Heart left ventricle (tissue), 13 donors: ENCODE results near the gene EPS8L1.

Experiments
- POLR2A ChIP-seq, 2 donors: fragments of 450-650 bp; IDR thresholded peaks; one replicate each; pipeline ENCODE4 v1.6.1; 2017; ENCODE audit warnings: antibody characterized with exemption in 2 of 2, mild to moderate bottlenecking in 2 of 2, moderate library complexity in 2 of 2
- TF ChIP-seq, protein P1 (sequence below), 12 donors: fragments of 200-600 bp; sonication (generic) in 4 of 12; IDR thresholded peaks; one replicate each; pipeline versions ENCODE4 v1.5.0 to v1.8.0; 2018 to 2022; ENCODE audit warnings: antibody characterized with exemption in 12 of 12, mild to moderate bottlenecking in 5 of 12
- donor health status: ischemic (EF 13 %, LVEDD 7.1; RV severe dilation, severe dysfunction).
- donor health status: DM: no; HTN: yes; CAD: no.
- donor health status: DM: no; HTN: no; CAD: no.
- donor health status: ischemic (EF 25% LVEDD 6.9; RV normal size, moderate dysfunction).
- donor health status: ischemic (EF 25% LVEDD 5.7; RV mildly dilated, moderate dysfunction).
- donor health status: ischemic (EF 35%, LVEDD 5.7; RV mildly dilated, moderate dysfunction).
- donor health status: nonischemic (EF 11% LVEDD 7.7; RV severe dilation, severe dysfunction).
- donor health status: DM: yes; HTN: yes; CAD: no.
- donor health status: PGD.
- donor health status: ischemic (EF 29% LVEDD 5.4; RV normal size, mild dysfunction).
- donor health status: nonischemic (EF 23%, LVEDD 6.1; RV moderate dilation, normal function).

DNA sequence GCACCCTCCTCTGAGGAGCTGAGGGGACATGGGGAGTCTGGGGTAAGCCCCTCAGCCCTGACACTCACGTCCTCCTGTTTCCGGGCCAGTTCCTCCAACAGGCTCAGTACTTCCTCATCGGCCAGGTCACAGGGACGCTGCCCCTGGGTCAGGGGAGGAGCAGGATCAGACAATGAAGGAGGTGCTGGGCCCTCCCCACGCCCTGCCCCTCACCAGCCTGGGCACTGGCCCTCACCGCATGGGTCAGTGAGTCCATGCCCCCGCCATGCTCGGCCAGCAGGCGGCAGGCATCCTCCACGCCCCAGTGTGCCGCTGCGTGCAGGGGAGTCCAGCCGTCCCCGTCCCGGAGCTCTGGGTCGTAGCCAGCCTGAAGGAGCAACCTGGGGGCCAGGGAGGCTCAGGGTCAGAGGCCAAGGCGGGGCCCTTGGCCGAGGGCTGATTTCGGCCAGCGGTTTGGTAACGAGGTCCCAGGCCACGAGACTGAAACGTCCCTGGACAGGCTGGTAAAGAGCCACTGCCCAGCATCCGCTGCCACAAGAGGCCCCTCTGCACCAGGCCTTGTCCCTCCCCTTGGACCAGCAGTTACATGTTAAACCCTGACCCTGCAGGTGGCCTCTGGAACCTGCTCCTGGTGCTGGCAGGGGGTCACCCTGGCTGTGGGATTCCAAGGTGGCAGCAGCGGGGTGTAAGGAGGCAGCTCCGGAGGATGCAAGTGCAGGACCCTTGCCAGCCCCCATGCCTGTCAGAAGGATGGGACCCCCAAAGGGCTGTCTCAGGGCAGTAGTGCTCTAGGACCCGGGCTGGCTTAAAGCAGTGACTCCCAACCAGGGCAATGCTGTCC, 23.3 kb downstream of the EPS8L1 start:
- TF ChIP-seq, protein P1, sequence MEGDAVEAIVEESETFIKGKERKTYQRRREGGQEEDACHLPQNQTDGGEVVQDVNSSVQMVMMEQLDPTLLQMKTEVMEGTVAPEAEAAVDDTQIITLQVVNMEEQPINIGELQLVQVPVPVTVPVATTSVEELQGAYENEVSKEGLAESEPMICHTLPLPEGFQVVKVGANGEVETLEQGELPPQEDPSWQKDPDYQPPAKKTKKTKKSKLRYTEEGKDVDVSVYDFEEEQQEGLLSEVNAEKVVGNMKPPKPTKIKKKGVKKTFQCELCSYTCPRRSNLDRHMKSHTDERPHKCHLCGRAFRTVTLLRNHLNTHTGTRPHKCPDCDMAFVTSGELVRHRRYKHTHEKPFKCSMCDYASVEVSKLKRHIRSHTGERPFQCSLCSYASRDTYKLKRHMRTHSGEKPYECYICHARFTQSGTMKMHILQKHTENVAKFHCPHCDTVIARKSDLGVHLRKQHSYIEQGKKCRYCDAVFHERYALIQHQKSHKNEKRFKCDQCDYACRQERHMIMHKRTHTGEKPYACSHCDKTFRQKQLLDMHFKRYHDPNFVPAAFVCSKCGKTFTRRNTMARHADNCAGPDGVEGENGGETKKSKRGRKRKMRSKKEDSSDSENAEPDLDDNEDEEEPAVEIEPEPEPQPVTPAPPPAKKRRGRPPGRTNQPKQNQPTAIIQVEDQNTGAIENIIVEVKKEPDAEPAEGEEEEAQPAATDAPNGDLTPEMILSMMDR (IDR thresholded peaks at IDR 0.05), result peak in 2 of 12 donors; percentile 7 to 21
- TF ChIP-seq POLR2A (IDR thresholded peaks at IDR 0.05), result no peak
